Measurements from ENCODE around the gene C19orf38. TPM values are rescaled to one million over a fixed set of nuclear protein-coding genes. Genes with fewer than 3 reads are reported as not detected.
A peak's percentile ranks its signal among the peaks of the same experiment; 100 is the strongest.

Gene C19orf38
- total and polyA plus RNA-seq, 4 experiments from 2014 or later, result 0.21 to 0.49 (median 0.36) TPM; not detected in 1

- no peaks in the 10 kb centered on the region for H3K27me3 Mint-ChIP-seq
- ChIA-PET CTCF (ENCODE audit: partially characterized antibody) (no interaction called here), POLR2A (ENCODE audit: partially characterized antibody) (no interaction called here)
- intact Hi-C loops (cut with micrococcal nuclease), result no loop called here
- no peak overlapping the region for H3K27ac ChIP-seq (ENCODE audit: low read depth, low read length)
- H3K4me1 Mint-ChIP-seq, result no peaks in the 10 kb centered on the region
- H3K9me3 Mint-ChIP-seq, result no peaks in the 10 kb centered on the region
- DNase-seq, result no peak
- H3K9me3 ChIP-seq (ENCODE audit: control insufficient read depth in 1 of 2, low read length in 2 of 2), result no peaks in the 10 kb centered on the region
- H3K36me3 ChIP-seq (ENCODE audit: insufficient read depth, low read length), result peaks cover 13% of the 10 kb centered on the region
- H3K4me3 Mint-ChIP-seq, result no peak overlapping the region
- H3K27ac Mint-ChIP-seq, result no peak overlapping the region
- H3K4me3 ChIP-seq (ENCODE audit: low read length in 2 of 2), result no peak overlapping the region
- H3K36me3 Mint-ChIP-seq, result peaks cover 8 to 21% of the 10 kb centered on the region in 2 donors
- H3K4me1 ChIP-seq (ENCODE audit: insufficient read depth, low read length), result no peaks in the 10 kb centered on the region
- H3K27me3 ChIP-seq (ENCODE audit: insufficient read depth, low read length), result no peaks in the 10 kb centered on the region
Observed at GRCh38 chr19:10915130-10916091, 67.2 kb downstream of the C19orf38 start.

- no peak overlapping the region for H3K4me3 Mint-ChIP-seq
- H3K27me3 ChIP-seq (ENCODE audit: insufficient read depth, low read length), result no peaks in the 10 kb centered on the region
- peaks cover 8 to 26% of the 10 kb centered on the region in 2 donors for H3K36me3 Mint-ChIP-seq
- no peak overlapping the region for H3K27ac ChIP-seq (ENCODE audit: low read depth, low read length)
- ChIA-PET CTCF (ENCODE audit: partially characterized antibody) (no interaction called here), POLR2A (ENCODE audit: partially characterized antibody) (no interaction called here)
- H3K27ac Mint-ChIP-seq, result no peak overlapping the region
- H3K27me3 Mint-ChIP-seq, result no peaks in the 10 kb centered on the region
- H3K4me1 ChIP-seq (ENCODE audit: insufficient read depth, low read length), result no peaks in the 10 kb centered on the region
- H3K9me3 Mint-ChIP-seq, result no peaks in the 10 kb centered on the region
- intact Hi-C loops (cut with micrococcal nuclease), result no loop called here
- DNase-seq, result no peak
- H3K4me1 Mint-ChIP-seq, result no peaks in the 10 kb centered on the region
- no peaks in the 10 kb centered on the region for H3K9me3 ChIP-seq (ENCODE audit: control insufficient read depth in 1 of 2, low read length in 2 of 2)
- H3K4me3 ChIP-seq (ENCODE audit: low read length in 2 of 2), result no peak overlapping the region
- H3K36me3 ChIP-seq (ENCODE audit: insufficient read depth, low read length), result peaks cover 9% of the 10 kb centered on the region
Observed at GRCh38 chr19:10916602-10917001, 68.4 kb downstream of the C19orf38 start.

- Histone ChIP-seq H3K27ac (ENCODE audit: low read depth, low read length) (no peak overlapping the region), H3K9me3 (ENCODE audit: control insufficient read depth in 1 of 2, low read length in 2 of 2) (no peaks in the 10 kb centered on the region), H3K4me3 (ENCODE audit: low read length in 2 of 2) (no peak overlapping the region), H3K4me1 (ENCODE audit: insufficient read depth, low read length) (no peaks in the 10 kb centered on the region), H3K27me3 (ENCODE audit: insufficient read depth, low read length) (no peaks in the 10 kb centered on the region), H3K36me3 (ENCODE audit: insufficient read depth, low read length) (peaks cover 3% of the 10 kb centered on the region)
- Mint-ChIP-seq H3K4me3 (no peak overlapping the region), H3K4me1 (no peaks in the 10 kb centered on the region), H3K9me3 (no peaks in the 10 kb centered on the region), H3K36me3 (peaks cover 7 to 23% of the 10 kb centered on the region in 2 donors), H3K27ac (peak overlapping the region in 1 of 7 donors; percentile 29), H3K27me3 (no peaks in the 10 kb centered on the region)
- CTCF ChIA-PET (ENCODE audit: partially characterized antibody), result interaction anchor here (1.0 to 1.6 kb wide), 2 partner anchors 18 to 20 kb away, joined by 3 to 5 read pairs; no protein-coding TSS in a partner anchor
- DNase-seq, result no peak
- POLR2A ChIA-PET (ENCODE audit: partially characterized antibody), result no interaction called here
- intact Hi-C loops (cut with micrococcal nuclease), result no loop called here
Observed at GRCh38 chr19:10918359-10918758, 70.1 kb downstream of the C19orf38 start.

Small RNA genes lying within 50 kb of the gene (microRNA-seq; reads per million reads assigned to microRNA genes)
- gene MIR199A1 (ENCODE audit: borderline microRNAs expressed, borderline number of aligned reads, borderline replicate concordance), result not detected
- 0.72 reads per million for gene MIR6793 (ENCODE audit: borderline microRNAs expressed, borderline number of aligned reads, borderline replicate concordance)

Other genes starting within 250 kb of the C19orf38 start
- 100 to 1,000 TPM; 203 to 204 TPM for gene SLC44A2, start 222.9 kb upstream of the C19orf38 start, total RNA-seq
- 100 to 1,000 TPM; 195 to 284 TPM for gene SLC44A2, start 222.9 kb upstream of the C19orf38 start, polyA plus RNA-seq
- 100 to 1,000 TPM; 291 to 302 TPM for gene ILF3, start 194.1 kb upstream of the C19orf38 start, total RNA-seq
- gene ILF3, start 194.1 kb upstream of the C19orf38 start, polyA plus RNA-seq, result 100 to 1,000 TPM in 1 of 2 donors, 10 to 100 TPM in 1; 36.2 to 103 TPM
- 10 to 100 TPM; 36.2 to 39.9 TPM for gene QTRT1, start 147.0 kb upstream of the C19orf38 start, total RNA-seq
- gene QTRT1, start 147.0 kb upstream of the C19orf38 start, polyA plus RNA-seq, result 10 to 100 TPM; 40.3 to 66.0 TPM
- 100 to 1,000 TPM; 245 to 272 TPM for gene DNM2, start 130.3 kb upstream of the C19orf38 start, total RNA-seq
- gene DNM2, start 130.3 kb upstream of the C19orf38 start, polyA plus RNA-seq, result 100 to 1,000 TPM in 1 of 2 donors, 10 to 100 TPM in 1; 46.3 to 103 TPM
- 10 to 100 TPM in 1 of 2 experiments, 1 to 10 TPM in 1; 9.0 to 10.9 TPM for gene TMED1, start 12.2 kb upstream of the C19orf38 start, total RNA-seq
- gene TMED1, start 12.2 kb upstream of the C19orf38 start, polyA plus RNA-seq, result 10 to 100 TPM; 24.7 to 24.9 TPM
- gene CARM1, start 23.1 kb downstream of the C19orf38 start, total RNA-seq, result 10 to 100 TPM; 25.2 to 26.5 TPM
- 1 to 10 TPM in 1 of 2 donors, under 1 TPM in 1; 0.71 to 1.8 TPM for gene CARM1, start 23.1 kb downstream of the C19orf38 start, polyA plus RNA-seq
- 10 to 100 TPM; 29.6 TPM for gene YIPF2, start 80.2 kb downstream of the C19orf38 start, total RNA-seq
- 10 to 100 TPM; 12.2 to 14.0 TPM for gene YIPF2, start 80.2 kb downstream of the C19orf38 start, polyA plus RNA-seq
- 10 to 100 TPM; 39.6 to 40.9 TPM for gene TIMM29, start 80.4 kb downstream of the C19orf38 start, total RNA-seq
- gene TIMM29, start 80.4 kb downstream of the C19orf38 start, polyA plus RNA-seq, result 10 to 100 TPM; 17.7 to 34.6 TPM
- 100 to 1,000 TPM in 1 of 2 experiments, 10 to 100 TPM in 1; 94.2 to 118 TPM for gene SMARCA4, start 112.6 kb downstream of the C19orf38 start, total RNA-seq
- 10 to 100 TPM in 1 of 2 donors, 1 to 10 TPM in 1; 2.1 to 42.0 TPM for gene SMARCA4, start 112.6 kb downstream of the C19orf38 start, polyA plus RNA-seq
- gene LDLR, start 241.0 kb downstream of the C19orf38 start, total RNA-seq, result 10 to 100 TPM; 25.8 to 27.0 TPM
- 1 to 10 TPM; 4.4 to 5.0 TPM for gene LDLR, start 241.0 kb downstream of the C19orf38 start, polyA plus RNA-seq

Data from CD4-positive, alpha-beta memory T cell (primary cell).